ENCODE measurements around the gene MCAM. TPM values are rescaled to one million over a fixed set of nuclear protein-coding genes. Genes with fewer than 3 reads are reported as not detected.

MCAM gene
- total and polyA plus RNA-seq, 4 donors, result 274 to 1,386 (median 506) TPM

Small RNA genes within 50 kb of the gene (microRNA-seq; reads per million reads assigned to microRNA genes)
- gene MIR6756, result 0 to 7.2 reads per million in 2 donors

Other genes with a start within 250 kb of the MCAM start
- 10 to 100 TPM; 24.9 to 28.0 TPM for gene VPS11, start 249.3 kb downstream of the MCAM start, total RNA-seq
- 10 to 100 TPM; 21.8 to 60.5 TPM for gene VPS11, start 249.3 kb downstream of the MCAM start, polyA plus RNA-seq
- 1 to 10 TPM; 6.9 to 8.1 TPM for gene HMBS, start 232.2 kb downstream of the MCAM start, total RNA-seq
- 1 to 10 TPM; 4.4 to 9.2 TPM for gene HMBS, start 232.2 kb downstream of the MCAM start, polyA plus RNA-seq
- gene DPAGT1, start 215.3 kb downstream of the MCAM start, total RNA-seq, result 10 to 100 TPM; 23.6 to 41.8 TPM
- 10 to 100 TPM in 1 of 2 donors, 1 to 10 TPM in 1; 7.3 to 20.2 TPM for gene DPAGT1, start 215.3 kb downstream of the MCAM start, polyA plus RNA-seq
- 10 to 100 TPM in 1 of 2 donors, 1 to 10 TPM in 1; 9.5 to 10.1 TPM for gene C2CD2L, start 209.8 kb downstream of the MCAM start, total RNA-seq
- gene C2CD2L, start 209.8 kb downstream of the MCAM start, polyA plus RNA-seq, result 10 to 100 TPM in 1 of 2 donors, 1 to 10 TPM in 1; 6.6 to 10.3 TPM
- gene HINFP, start 195.6 kb downstream of the MCAM start, total RNA-seq, result 10 to 100 TPM; 14.3 to 32.4 TPM
- gene HINFP, start 195.6 kb downstream of the MCAM start, polyA plus RNA-seq, result 10 to 100 TPM; 12.1 to 23.1 TPM
- gene ABCG4, start 168.1 kb downstream of the MCAM start, total RNA-seq, result under 1 TPM; 0.45 to 0.75 TPM
- gene ABCG4, start 168.1 kb downstream of the MCAM start, polyA plus RNA-seq, result under 1 TPM in 1 of 2 donors, not detected in 1; 0.75 TPM
- 10 to 100 TPM; 12.1 to 17.3 TPM for gene NLRX1, start 148.4 kb downstream of the MCAM start, total RNA-seq
- 1 to 10 TPM; 5.9 to 9.8 TPM for gene NLRX1, start 148.4 kb downstream of the MCAM start, polyA plus RNA-seq
- under 1 TPM in 1 of 2 donors, not detected in 1; 0.26 TPM for gene NHERF4, start 131.7 kb downstream of the MCAM start, total RNA-seq
- gene NHERF4, start 131.7 kb downstream of the MCAM start, polyA plus RNA-seq, result 10 to 100 TPM in 1 of 2 donors, under 1 TPM in 1; 0.10 to 13.6 TPM
- gene CBL, start 110.8 kb downstream of the MCAM start, total RNA-seq, result 10 to 100 TPM; 33.0 to 37.4 TPM
- 1 to 10 TPM; 3.8 to 5.5 TPM for gene CBL, start 110.8 kb downstream of the MCAM start, polyA plus RNA-seq
- gene RNF26, start 17.4 kb upstream of the MCAM start, total RNA-seq, result 10 to 100 TPM; 16.8 to 17.5 TPM
- gene RNF26, start 17.4 kb upstream of the MCAM start, polyA plus RNA-seq, result 10 to 100 TPM in 1 of 2 donors, 1 to 10 TPM in 1; 9.4 to 16.5 TPM
- gene C1QTNF5, start 23.8 kb upstream of the MCAM start, total RNA-seq, result 10 to 100 TPM; 42.4 to 88.2 TPM
- 10 to 100 TPM; 19.1 to 22.3 TPM for gene C1QTNF5, start 23.8 kb upstream of the MCAM start, polyA plus RNA-seq
- gene MFRP, start 29.6 kb upstream of the MCAM start, total RNA-seq, result not detected
- not detected for gene MFRP, start 29.6 kb upstream of the MCAM start, polyA plus RNA-seq
- 1 to 10 TPM; 1.6 to 3.0 TPM for gene USP2, start 64.6 kb upstream of the MCAM start, total RNA-seq
- gene USP2, start 64.6 kb upstream of the MCAM start, polyA plus RNA-seq, result 1 to 10 TPM in 1 of 2 donors, under 1 TPM in 1; 0.18 to 2.3 TPM
- 10 to 100 TPM; 19.3 to 80.9 TPM for gene THY1, start 106.0 kb upstream of the MCAM start, total RNA-seq
- 10 to 100 TPM; 10.2 to 12.5 TPM for gene THY1, start 106.0 kb upstream of the MCAM start, polyA plus RNA-seq